GM18511 (cell line): ENCODE results near the gene ZNF423.

Experiments
- ATAC-seq: cut with Tn5 transposase; IDR thresholded peaks from one replicate; pipeline ENCODE4 v1.9.1; 2021; ENCODE audit warnings: mild to moderate bottlenecking, moderate library complexity; ENCODE audit not compliant: unreplicated experiment

Gene ZNF423

DNA sequence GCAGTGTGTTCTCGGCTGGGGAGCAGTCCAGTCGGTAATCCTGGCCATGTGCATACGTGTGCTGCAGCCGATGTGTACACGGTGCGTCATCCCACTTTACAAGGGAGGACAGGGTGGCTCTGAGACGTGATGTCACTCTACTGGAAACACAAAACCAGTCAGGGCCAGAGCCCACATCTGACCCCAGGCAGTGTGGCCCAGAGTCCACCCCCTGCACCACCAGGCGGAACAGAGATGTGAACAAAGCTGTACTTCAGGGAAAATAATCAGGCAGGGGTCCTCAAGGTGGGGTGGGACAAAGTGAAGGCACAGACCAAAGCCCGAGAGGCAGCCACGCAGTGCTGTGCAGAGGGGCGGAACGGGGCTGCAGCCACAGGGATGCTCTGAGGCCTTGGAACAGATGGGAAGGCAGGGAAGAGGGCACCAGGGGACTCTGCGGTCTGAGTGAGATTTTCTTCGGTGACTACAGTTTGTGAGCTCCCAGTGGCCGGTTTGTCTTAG is 181.5 kb downstream of the ZNF423 start:
- ATAC-seq: no peak

DNA sequence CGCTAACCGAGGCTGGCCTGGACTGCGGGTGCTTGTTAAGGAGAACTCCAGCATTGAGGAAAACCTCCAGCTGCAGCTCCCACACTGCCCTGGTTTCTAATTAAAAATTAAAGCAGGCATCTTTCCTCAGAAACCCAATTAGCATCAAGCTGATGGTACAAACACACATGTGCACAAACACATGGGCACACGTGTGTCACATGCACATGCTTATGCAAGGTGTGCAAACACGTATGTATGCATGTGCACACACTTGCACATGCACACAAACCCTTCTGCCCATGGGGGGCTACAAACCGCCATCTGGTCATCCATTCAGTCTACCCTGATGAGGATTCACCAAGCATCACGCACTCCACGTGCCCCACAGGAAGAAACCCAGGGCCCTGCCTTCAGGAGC is 182.5 kb downstream of the ZNF423 start:
- no peak for ATAC-seq

DNA sequence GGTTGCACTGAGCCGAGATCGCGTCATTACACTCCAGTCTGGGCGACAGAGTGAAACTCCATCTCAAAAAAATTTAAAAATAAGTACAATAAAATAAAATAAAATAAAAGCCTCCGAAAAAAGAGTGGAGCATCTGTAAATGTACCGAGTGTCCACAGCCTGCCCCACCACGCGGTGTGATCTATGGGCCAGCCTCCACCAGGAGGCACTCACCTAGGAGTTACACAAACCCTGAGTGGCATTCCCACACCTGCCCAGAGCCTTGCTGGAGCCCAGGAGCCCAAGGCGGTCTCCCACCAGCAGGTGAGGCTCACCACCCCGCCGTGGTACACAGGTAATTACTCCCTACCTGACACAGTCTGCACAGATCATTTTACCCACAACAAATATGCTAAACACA is 183.2 kb downstream of the ZNF423 start:
- no peak for ATAC-seq

DNA sequence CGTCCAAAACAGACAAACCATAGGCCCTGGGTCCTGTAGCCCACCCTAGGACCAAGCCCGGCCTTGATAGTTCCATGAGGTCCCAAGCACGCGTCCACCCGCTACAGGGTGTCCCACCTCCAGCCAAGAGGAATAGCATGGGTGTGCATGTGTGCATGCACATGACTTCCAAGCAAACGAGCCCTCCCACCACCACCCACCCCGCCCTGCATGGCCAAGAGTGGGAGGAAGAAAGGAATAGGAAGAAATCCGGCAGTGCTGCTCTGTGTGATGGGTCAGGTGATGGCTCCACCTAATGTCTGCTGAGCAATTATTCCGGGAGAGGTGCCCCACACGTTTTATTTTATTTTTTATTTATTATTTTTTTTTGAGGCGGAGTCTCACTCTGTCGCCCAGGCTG is 184.6 kb downstream of the ZNF423 start:
- no peak for ATAC-seq

DNA sequence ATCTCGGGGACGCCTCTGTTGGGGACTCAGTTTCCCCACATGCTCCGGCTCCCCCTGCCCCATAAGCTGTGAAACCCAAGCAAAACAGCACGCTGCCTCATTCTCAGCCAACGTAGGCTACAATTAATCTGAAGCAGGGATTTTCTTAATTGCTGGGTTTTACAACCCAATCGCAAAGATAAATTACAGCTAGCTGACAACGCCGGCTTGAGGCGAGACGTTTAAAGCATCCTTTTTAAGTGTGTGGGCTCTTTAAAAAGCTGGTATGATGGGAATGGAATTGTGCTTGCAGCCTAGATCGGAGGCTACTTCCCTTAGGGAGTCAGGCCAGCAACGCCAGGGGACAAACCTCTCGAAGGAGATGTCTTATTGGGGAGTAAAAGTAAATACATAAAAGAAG is 185.3 kb downstream of the ZNF423 start:
- ATAC-seq: no peak

DNA sequence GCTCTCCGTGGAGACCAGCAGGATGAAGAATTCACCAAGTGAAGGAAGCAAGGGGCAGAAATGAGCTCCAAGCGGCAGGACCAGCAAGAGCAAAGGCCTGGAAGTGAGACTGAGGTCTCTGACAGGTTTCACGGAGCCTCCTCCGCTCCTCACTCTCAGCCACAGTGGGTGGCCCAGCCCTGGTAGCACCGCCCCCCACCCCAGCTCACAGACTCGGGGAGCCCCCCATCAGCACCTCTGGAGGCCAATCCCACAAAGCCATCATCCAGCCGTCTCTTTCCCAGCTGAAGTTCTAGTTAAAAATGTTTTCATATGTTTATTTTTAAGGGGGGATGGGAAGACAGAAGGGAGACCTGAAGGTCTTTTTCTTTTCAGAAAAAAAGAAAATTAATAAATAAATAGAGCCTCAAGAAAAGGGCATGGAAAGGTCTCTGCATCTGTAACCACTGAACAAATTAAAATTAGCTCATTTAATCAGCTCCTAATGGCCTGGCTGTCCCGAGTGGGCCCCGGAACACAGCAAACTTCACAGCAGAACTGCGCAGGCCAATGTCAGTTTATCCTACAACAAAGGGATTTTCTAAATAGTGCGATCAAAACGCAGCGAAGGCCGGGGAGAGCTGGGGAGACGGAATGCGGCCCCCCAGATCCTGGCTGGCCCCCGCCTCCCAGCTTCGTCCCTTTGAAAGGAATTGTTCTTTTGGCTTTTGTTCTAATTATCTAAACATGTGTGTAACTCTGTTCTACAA is 190.3 kb downstream of the ZNF423 start:
- ATAC-seq: no peak

DNA sequence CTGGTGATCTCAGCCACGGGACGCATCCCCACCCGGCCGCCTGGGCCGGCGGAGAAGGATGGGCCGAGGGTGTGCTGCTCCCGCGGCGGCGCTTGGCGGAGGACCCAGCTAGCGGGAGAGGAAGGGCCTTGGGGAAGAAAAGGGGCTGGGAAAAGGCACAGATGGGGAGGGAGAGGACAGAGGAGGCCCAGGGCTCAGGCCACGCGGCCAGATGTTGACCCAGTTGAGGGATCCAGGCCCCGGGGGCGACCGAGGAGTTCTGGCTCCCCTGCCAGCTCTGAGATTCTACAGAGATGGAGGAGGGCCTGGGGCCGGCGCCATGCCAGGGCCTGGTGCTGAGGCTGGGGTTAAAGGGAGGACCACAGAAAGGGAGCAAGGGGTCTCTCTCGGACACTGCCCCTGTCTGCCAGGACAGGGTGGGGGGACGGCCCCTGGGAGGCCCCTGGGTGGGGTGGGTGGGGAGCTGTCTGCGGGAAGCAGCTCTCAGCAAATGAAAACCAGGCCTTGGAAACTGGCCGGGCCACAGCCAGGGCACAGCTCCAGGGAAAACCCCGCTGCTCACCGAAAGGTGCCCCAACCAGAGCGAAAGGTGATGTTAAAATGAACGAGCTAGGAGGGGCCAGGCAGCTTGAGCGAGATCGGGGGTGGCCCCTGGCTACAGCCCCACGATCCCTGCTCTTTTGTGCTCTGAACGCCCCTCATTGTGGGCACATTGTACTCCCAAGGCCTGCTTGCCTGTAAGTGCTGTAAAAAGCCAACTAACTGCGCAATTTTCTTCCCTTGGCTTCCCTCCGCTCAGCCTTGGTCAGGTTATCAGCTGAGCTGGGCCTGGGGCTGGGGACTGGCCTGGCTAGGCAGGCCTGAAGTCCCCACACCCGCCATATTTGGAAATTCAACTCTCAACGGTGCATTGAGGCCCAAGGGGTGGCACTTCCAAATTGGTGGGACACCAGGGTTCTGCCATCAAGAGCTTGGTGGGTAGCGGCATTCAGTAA is 191.4 kb downstream of the ZNF423 start:
- ATAC-seq: no peak

DNA sequence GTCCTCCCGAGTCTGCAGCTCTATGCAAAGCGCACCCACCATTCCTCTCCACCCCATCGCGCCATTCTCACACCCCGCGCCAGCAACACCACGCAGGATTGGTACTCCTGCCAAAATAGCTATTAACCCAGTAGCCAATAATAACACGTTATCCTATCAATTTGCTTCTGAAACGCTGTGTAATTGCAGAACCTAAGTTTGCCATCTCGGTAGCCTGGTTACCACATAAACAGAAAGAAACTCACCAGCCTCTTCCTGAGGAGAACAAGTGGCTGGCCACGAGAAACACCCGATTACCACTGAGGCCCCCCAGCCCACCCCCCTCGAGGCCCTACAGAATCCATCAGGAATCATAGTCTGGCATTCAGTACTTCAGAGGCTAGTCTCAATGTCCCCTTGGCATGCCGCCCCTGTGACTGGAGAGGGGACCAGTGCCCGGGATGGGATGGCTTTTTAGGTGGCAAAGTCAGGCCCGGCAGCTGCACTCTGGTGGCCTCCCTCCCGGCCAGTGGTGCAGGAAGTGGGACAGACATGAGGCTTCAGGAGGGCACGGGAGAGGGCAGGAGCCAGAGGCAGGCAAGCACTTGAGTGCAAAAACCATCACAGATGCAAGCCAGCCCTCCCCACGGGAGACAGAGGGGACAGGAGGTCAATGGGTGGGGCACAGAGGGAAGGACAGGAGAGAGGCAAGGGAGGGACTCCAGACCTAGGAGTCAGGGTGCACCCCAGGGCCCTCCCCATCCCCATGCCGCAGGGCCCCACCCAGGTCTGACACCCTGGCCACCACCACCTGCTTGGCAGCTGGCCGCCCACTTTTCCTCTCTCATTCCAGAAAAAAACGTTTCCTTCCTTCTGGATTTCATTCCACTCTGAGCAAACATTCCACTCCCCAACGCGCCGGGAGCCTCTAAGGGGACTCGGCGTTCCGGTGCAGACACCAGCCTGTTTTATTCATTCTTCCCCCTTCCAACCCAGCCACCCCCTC is 192.5 kb downstream of the ZNF423 start:
- no peak for ATAC-seq

DNA sequence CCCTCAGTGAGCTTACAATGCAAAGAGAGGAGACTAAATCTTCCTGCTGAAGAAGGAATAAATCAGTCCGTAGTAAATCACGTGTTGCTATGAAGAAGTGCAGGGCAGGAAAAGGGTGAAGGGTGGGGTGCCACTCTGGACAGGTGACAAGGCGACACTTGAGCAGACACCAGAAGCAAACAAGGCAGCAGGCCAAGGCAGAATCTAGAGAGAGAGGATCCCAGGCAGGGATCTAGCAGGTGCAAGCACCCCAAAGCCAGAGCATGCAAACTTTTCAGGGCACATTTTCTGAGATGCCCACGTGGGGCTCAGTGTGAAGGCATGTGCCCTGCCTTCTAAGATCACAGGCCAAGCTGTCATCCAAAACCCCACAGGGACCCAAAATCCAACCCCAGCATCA is 193.3 kb downstream of the ZNF423 start:
- ATAC-seq: no peak

DNA sequence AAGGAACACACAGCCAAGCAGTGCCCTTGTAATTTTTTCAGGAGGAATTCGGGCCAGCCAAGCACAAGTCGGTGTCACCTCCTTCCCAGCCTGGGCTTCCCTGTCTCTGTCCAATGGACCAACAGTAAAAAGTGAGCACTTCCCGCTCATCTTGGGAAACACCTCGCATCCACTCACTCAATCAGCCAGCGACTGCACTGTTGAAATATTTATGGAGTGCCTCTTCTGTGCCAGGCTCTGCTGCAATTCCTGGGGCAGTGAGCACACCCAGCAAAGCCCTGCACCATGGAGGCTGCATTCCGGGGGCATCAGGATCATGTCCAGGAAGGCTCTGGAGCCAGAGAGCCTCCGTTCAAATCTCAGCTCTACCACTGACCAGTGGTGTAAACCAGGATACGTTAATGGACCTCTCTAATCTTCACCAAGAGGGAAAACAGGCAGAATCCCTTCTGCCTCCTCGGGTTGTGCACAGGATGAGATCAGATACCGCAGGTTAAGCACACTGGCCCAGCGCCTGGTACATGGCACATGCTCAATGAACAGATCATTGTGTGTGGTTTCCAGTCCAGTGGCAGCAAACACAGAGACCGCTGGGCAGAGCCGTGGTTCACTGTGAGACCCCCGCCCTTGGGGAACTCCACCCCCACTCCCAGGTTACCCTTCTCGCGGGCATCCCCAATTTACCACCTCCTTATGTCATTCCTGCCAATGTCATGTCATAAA is 194.3 kb downstream of the ZNF423 start:
- no peak for ATAC-seq

DNA sequence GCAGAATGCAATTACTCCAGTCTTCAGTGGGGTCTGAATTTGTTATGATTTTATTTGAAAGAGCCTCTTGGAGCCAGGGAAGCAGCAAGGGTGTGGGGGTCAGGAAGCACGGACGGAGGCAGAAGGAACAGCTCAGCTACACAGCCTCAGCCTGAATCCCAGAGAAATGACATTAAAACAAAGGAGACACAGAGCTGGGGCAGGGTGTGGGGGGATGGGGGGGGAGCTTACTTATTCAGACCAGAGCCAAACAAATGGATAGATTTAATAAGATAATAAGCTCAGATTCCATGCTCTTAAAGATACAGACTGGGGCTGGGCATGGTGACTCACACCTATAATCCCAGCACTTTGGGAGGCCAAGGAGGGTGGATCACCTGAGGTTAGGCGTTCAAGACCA is 195.3 kb downstream of the ZNF423 start:
- no peak for ATAC-seq

DNA sequence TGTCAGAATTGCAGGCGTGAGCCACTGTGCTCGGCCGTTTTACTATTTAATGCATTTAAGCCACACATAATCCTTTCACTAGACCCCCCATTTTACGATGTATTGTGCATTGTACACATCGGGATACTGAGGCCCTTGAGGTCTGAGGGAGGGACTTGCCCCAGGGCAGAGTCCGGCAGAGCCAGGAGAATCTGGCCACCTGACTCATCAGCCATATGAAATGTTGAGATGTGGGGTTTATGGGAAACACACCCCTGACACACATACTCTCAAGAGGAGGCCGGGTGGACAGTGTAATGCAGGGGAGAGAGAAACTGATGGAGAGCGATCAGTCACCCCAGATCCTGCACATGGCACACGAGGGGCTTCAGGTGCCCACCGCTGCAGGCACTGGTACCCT is 196.6 kb downstream of the ZNF423 start:
- ATAC-seq: no peak

DNA sequence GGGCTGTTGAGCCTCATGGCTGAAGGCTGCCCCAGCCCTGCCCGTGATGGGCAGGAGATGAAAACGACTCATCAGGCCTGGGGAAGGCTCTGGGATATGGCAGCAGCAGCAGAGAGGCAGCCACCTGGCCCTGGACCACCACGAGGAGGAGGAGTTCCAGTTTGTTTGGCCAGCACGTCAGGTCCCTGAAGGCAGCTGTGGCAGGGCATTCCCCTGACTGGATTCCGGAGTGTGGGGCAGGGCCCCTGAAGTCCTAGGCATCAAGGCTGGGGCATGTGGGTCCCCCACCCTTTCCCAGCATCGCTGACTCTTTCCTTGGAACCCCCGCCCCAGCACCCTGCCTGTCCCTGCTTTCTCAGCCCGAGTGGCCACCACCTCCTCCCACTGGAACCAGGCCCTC is 197.4 kb downstream of the ZNF423 start:
- ATAC-seq: no peak

DNA sequence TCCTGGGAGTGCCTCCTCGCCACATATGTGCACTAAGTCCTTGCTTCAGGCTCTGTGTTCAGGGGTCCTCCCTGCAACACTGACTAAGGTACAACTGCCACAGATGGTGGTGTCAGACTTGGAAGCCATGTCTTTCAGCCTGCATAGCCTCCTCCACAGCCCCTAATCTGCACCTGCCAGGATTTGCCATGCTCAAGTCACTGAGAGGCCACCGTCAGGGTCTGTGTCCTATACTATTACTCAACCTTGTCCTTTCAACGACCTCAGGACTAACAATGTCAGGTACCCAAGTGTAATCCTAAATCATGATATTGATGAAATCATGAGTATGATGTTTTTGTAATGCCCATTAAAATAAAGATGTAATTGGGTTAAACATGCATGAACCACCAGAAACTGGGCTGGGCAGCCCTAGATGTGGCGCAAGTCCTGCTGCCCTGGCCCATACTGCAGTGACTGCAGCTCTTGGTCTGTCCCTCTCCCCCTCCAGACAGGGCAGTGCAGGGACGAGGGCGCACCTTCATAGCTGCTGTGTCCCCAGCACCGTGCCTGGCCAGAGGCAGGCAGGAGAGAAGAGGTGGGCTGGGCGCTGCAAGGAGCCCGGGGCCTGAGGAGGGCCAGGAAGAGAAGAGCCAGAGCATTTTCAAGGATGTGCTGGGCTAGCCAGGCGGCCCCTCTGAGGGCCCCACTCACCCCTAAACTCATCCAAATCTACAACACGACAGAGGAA is 198.0 kb downstream of the ZNF423 start:
- ATAC-seq: no peak

DNA sequence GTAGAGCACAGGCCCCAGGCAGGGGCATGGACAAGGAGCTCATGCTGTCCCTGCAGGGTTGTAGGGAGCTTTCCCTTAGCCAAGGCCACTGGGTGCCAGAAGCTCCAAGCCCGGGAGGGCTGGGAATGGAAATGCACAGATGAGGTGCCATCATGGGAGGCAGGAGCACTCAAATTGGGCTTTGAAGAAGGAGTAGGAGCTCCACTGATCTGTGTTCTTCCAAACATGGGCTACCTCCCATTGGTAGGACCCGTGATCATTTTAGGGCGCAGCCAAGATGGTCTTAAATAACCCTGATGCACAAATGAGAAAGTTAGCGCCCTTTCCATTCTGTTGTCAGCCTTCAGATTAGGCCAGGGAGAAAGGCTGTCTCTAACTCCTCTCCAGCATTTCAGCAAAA is 201.5 kb downstream of the ZNF423 start:
- ATAC-seq: no peak

DNA sequence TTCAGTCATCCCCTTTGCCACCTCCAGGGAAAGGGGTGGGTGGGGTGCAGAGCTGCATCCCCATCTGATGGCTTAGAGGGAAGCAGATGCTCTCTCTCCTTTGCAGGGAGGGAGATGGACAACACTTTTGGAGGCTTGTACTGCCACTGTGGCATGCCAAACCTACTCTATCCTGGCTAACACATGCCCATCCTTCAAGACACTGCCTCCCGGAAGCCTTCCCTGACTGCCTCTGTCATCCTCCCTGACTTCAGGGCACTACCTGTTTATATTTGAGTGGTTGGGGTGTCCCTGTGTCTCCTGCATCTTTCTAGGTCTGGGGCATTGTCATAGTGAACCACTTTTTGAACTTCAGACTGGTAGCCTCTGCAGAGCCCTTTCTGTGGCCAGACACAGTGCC is 202.3 kb downstream of the ZNF423 start:
- ATAC-seq: no peak

DNA sequence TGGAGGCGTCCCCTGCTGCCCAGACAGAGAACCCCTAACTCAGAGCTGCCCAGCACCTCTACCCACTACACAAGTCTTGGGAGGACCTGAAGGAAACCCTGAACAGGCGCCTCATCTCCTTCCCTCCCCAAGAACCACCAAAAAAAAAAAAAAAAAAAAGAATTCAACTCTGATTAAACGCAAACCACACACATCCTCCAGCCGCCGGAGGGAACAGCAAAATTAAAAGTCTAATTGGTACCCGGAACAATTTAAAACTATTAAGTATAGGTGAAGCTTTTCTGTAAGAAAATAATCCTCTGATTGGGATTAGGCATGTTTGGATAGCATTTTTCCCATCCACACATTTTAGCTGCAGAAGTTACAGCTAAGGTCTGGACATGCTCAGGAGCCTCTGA is 202.7 kb downstream of the ZNF423 start:
- ATAC-seq: no peak

DNA sequence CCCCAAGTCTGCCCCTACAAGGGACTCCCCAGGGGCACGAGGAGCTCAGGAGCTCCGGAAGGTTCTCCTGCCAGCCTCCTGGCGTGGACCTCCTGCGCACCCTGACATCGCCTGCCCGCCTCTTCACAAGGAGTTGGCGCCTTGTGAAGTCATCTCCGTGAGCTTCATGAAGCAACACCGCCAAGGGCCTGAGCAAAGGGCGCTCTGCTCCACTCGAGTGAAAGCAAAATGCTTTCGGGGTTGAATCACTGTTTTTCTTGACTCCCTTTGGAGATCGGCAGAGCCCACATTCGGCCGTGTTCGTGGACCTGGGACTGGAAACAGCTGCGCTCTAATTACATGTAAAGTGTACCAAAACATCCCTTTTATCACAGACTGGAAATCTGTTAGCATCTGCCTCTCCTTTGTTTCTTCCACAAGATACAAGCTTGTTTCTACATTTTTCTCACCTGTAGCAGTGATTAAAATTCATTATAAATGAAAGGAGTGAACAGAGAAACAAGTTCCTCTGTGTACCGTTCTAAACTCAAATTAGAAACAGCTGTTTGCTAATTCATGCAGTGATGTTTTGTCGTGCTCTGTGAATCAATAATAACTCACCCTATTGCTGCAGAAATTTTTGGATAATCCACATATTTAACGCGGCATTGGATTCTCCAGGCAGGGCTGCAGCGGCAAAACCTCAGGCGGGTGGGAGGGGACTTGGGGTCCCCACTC is 203.3 kb downstream of the ZNF423 start:
- no peak for ATAC-seq

DNA sequence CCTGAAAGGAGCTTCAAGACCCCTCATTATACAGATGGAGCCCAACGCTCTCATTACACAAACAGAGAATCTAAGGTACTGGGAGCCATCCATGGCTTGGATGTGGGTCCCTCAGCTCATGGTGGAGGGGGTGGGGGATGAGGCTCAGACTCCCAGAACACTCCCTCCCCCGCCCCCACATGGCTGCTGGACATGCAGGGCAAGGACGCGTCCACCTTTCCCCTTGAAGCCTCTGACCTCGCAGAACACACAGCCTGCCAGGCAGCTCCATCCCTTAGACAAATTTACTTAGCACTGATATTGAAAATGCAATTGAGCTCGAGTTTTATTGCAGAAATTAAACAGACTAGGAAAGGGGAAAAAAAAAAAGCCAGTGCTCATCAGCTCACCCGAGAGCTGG is 203.9 kb downstream of the ZNF423 start:
- ATAC-seq: no peak
